AML-193 (cell line): ENCODE data around the gene SEC61B.

Experiments
- DNase-seq, 2 experiments: peaks; one replicate each; lab custom pipeline; 2025; lab: John Stamatoyannopoulos, UW

The SEC61B gene

DNA sequence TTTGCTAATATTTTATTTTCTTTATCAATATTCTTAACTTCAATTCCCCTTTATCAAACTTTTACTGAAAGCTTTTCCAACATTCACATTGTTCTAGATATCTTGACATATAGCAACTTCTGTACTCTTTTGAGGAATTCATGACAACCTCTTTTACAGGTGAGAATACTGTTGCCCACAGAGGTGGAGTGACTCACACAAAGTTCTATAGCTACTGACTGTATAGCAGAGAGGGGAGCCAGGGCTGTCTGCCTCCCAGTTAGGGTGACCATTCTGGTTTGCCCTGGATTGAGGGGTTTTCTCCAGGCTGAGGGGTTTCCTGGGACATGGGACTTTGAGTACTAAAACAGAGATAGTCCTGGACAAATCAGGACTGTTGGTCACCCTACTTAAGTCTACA is 16.2 kb downstream of the SEC61B start:
- DNase-seq: no peak

DNA sequence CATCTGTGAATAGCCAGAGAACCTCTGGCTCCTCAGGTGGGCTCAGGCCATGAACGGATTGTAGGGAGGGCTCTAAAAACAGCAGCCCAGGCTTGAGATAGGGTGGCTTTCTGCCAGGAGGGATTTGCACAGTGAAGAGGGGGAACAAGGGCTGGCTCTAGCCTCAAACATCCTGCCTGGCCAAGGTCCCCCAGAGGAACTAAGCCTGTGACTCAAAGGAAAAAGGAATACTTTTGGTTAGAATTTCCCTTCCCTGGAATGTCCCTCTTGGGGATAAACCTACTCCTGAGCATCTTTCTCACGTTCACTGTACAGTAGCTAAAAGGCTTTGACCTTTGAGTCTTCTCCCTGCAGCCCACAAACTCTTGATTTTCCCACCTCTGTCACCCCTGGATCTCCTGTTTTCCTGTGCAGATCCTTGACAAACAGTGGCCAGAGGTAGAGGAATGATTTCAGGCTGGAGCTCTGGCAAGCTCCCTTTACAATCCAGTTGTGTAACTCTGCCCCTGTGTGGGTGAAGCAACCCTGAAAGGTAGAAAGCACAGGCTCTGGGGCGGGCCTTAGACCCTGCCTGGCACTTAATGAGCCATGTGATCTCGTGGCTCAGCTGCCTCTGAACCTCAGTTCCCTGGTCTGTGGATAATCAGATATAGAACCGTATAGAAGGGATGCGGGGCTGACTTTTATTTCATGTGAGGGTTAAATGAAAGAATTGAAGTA is 17.4 kb downstream of the SEC61B start:
- no peak for DNase-seq

DNA sequence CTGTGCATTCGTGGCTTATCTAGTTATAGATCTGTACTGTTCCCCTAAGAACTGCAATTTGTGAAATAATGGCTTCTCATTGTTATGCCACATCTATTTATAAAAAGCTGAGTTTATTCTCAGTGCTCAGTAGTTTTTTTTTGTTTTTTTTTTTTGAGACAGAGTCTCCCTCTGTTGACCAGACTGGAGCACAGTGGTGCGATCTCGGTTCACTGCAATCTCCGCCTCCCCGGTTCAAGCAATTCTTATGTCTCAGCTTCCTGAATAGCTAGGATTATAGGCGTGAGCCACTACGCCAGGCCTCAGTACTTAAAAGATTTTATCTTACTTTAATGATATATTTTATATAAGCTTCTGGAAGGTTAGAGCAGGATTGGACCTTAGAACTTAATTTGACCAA is 19.0 kb downstream of the SEC61B start:
- DNase-seq: no peak

DNA sequence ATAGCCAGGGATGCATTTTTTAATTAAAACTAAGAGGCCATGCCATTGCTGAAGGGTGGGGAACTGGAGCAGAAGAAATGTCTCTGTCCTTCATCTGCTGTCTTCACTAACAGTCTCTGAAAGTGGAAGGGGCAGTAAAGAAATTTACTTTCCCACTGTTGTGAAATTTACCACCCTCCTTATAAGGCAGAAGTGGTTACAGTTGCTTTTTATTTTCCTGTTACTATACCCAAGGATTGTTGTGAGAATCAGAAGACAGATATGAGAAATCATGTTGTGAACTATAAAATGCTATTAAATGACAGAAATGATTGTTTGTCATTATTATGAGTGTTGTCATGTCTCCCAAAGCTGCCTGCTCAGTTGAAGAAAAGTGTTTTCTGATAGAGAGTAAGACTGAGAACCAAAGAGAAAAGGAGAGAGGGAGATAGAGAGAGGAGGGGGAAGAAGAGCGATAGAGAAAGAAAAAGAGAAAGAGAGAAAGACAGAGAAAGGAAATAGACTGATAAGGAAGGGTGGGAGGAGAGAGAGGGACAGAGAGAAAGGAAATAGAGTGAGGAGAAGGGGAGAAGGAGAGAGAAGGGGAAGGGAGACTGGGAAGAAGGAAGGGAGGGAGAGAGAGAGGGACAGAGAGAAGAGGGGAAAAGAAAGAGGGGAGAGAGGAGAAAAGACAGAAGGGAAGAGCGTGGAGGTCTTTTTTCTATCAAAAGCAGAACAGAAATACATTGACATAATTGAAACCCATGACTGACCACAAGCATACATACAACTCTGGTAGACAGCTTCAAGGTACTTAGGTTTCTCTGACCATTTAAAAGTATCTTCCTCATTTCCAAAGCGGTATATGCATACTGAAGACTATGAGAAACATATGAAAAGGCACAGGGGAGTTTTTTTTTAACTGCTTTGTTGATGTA is 22.5 kb downstream of the SEC61B start:
- peak; percentile 45 to 51 for DNase-seq

DNA sequence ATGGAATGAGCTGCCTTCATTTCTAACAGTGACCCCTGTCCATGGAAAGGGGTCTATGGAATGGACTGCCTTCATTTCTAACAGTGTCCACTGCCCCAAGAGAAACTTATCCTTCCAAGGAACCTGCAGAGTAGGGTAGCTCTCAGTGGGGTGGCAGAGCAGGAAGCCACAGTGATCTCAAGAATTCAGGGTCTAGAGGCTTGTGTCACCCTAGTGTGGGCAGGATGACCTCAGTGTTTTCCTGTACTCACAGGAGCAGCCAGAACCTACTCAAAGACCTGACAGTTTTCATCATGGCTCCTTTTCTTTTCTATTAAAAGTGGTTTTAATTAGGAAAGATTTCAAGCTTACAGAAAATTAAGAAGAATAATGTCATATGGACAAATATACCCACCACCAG is 27.5 kb downstream of the SEC61B start:
- no peak for DNase-seq

DNA sequence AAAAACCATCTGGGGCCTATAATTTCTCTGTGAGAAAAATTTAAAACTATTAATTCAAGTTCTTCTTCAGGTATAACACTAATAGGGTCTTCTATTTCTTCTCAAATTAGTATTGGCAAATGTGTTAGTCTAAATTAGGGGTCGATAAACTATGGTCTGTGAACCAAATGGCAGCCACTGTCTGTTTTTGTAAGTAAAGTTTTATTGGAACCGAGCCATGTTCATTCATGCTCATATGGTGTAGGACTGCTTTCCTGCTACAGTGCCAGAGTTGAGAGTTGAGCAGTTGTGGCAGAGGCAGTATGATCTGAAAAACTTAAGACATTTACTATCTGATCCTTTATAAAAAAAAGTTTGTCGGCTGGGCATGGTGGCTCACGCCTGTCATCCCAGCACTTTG is 29.1 kb downstream of the SEC61B start:
- DNase-seq: no peak

DNA sequence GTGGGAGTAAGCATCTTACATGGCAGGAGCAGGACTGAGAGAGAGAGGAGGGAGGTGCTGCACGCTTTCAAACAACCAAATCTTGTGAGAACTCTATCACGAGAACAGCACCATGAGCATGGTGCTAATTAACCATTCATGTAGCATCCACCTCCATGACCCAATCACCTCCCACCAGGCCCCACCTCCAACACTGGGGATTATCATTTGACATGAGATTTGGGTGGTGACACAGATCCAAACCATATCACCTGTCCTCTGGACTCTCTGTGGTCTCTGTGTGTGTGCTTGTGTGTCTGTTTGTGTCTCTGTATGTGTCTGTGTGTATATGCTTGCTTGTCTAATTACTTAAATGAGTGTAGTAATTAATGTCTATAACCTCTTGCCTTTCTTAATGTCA is 31.1 kb downstream of the SEC61B start:
- no peak for DNase-seq

DNA sequence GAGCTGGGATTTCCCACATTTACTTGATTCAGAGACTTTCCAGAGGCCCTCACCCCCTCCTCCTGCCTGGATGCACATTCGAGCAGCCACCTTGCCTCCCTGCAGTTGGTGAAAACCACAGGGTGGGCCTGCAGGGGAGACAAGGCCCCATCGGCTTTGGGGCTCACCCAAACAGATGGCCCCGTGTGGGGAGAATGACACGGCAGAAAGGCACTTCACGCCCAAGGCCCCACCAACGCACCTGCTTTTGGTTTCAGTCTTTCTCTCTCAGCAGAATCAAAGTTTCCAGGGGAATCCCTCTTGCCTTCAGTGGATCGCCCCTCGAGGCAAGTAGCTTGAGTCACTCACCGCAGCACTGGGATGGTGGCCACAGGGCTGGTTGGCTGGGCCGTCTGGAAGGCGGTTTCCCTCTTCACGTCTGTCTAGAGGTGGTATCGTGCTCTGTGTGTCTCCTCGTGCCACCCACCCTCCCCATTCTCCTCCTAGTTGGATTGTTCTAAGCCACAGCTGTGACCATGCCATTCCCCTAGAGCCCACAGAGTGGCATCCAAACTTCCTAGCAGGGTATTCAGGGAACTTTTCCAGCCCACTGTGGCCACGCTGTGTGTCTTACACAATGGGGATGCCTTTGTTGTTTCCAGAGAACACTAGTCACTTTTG is 31.8 kb downstream of the SEC61B start:
- no peak for DNase-seq

DNA sequence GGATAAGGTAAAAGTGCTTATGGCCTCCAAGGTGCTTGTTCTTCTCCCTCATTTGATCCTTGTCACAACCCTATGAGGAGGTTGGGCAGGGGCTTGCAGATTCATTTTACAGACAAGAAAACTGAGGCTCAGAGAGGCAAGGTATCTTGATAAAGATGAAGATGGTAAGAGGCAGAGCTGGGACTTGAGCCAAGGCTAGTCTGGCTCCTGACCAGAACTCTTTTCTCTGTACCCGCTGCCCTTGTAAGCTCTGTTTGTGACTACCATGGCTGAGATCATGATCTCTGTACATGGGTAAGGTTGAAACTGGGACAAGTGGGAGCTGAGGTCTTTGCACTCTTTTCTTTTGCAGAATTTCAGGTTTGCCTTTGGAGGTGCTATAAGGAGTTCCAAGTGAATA is 33.6 kb downstream of the SEC61B start:
- no peak for DNase-seq

DNA sequence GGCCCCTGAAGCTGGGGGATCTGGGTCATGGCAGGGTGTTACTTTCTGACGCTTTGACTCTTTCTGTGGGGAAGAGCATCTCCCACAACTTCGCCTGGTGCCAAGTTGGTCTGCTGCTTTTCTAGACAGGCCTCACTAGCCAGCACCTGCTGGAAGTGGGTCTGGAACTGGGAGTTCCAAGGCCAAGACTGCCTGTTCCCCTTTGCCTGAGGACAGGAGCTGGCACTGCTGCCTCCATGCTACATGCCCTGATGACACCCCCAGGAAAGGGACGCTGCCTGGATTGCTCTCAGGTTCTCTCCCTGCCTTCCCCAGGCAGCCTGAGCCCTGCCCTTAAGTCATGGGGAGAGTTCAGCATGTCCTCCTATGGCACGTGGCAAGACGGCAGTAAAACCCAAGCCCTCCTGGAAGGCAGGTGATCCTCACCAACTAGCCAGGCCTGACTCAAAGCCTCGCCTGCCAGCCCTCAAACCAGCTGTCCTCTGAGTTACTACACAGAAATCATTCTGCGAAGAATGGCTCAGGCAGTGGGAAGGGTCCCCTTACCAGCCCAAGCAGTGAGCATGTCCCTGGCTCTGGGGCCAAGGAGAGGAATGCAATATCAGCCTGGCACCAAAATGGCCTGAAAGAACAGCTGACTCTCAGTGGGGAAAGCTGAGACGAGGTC is 35.8 kb downstream of the SEC61B start:
- no peak for DNase-seq

DNA sequence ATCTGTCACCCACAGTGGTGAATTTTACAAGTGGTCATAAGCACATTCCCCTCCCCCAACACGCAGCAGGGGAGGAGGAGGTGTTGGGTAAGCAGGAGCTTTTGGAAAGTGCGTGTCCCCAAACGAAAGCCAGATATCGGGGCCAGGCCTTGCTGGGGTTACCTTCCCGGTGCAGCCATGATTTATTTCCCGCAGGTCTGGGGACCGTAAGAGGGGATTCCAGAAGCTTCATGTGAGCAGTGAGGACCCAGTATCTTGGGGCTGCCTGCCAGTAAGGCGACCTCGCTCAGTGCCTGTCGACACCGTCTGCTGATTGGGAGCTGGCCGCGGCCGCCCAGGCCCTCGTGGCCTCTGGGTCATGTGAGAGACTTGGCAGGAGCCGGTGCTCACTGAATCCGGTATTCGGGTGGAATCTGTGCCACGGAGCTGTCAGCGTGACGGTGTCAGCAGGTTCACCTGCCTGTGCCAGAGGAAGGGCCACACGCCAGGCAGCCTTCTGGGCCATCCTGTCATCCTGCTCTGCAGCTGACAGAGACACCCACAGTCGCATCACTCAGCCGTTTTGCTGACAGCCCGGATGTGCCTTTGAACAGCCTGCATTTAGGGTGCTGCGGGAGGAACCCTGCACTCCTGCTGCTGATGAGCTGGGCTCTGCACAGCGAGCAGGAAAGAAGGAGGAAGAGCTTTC is 37.3 kb downstream of the SEC61B start:
- DNase-seq: no peak

DNA sequence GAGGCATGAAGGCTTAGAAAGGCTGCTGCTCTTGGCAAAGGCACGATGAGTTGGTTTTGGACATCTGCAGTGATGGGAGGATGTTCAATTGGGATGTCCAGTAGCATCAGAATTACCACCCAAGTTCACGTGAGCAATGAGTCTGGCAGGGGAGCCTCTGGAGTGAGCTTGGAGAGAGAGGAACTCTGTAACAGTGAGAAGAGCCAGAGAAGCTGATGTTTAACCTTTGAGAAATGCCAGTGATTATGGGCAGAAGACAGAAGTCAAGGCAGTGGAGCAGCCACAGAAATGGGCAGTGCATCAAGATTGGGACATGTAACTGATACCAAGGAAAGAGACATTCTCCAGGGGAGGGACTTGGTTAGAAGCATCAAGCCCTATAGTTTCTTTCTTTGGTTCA is 39.8 kb downstream of the SEC61B start:
- DNase-seq: no peak

DNA sequence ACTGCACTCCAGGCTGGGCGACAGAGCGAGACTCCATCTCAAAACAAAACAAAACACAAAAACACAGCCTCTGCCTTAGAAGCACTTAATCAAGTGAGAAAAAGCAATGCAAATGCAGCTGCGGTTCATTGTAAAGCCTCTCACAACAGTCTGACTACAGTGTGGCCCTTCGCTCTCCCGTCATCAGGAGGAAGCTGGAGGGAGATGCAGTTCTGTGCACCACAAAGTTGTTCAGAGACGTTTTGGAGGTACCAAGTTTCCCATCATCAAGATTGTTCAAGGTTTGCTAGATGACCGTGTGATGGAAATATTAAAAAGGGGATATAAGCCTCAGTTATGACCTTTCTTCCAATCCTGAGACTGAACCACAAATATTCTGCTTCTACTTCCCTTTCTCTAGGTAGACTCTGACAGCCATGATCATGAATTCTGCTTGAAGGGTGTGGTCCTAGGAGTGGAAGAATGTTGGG is 40.9 kb downstream of the SEC61B start:
- DNase-seq: no peak

DNA sequence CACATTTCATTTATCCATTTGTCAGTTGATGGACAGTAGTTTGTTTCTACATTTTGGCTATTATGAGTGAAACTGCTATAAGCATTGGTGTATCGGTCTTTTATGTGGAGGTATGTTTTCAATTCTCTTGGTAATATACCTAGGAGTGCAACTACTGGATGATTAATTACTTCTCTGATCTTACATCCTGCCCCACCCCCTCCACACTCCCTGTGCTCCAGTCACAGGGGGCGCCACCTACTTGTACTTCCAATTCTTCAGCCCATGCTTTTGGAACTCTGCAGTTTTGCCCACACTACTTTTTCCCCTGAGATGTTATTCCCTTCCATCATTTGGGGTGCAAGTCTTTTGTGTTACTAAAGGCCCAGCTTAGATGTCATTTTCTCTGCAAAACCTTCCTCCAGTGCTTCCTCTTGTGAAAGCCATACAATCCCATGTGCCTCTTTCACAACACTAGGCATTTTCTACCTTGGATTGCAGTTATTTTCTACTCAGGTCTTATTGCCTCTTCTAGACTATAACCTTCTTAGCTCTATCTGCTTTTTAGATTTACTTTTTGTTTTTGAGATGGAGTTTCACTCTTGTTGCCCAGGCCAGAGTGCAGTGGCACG is 42.1 kb downstream of the SEC61B start:
- peak; percentile 47 to 52 for DNase-seq

DNA sequence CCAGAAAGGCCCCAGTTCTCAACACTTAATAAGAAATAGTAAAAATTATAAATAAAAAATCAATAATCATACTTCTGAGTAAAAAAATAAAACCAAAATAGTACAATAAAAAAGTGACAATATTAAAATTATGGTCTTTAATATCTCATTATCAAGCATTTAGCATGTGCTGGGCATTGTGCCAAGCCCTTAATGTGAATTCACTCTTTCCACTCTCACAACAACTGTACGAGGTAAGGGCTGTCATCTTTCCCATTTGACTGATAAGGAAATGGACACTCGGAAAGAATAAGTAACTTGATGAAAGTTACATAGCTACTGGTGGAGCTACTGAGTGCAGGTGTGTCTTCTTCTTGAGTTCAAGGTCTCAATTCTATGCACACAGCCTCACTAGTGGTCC is 43.6 kb downstream of the SEC61B start:
- no peak for DNase-seq

DNA sequence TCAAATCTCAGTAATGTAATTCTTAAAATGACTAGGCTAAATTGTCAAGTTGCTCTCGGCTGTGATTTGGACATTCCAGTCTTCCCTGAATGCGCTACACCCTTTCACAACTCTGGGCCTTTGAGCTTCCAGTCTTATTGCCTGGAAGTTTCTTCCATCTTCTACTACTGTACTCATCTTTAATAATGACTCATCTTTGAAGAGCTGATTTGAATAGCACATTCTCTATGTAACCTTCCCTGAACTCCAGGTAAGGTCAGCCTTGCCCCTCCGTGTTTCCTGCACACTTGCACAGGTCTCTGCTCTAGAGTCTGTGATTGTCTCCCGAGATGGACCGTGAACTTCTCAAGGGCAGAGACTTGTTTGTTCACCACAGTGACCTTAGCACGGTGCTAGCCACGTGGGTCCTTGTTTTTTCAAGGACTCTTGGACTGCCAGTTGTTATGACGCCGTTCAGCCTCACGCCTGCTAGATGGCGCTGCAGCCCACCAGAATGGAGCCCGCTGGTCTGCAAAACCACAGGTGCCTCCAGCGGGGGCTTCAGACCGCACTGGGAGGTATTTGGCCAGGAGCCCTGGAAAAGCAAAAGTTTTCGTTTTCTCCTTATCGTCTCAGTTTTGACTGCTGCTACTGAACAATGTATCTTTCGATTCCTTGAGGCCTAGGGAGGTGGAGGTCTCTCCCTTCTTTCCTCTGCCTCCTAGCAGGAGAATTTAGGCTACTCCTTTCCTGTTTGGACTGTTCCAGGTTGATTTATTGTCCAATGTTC is 44.4 kb downstream of the SEC61B start:
- DNase-seq: peak; percentile 32 to 58

DNA sequence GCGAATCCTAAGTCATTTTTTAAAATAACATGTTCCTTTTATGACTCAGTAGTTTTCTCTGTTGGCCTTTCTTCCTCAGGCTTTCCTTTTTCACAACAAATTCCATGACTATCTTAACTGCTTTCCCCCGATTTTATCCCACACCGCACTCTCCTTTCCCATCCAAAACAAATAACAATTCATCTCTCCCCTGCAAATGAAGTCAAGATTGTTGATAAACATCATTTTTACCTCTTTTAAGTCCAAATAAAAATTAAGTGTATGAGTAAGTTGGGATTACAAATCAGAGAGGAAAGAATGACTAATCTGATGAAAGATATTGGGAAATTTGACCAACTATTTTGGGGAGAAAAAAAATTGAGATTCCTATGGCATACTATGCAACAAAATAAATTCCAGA is 47.3 kb downstream of the SEC61B start:
- DNase-seq: no peak

DNA sequence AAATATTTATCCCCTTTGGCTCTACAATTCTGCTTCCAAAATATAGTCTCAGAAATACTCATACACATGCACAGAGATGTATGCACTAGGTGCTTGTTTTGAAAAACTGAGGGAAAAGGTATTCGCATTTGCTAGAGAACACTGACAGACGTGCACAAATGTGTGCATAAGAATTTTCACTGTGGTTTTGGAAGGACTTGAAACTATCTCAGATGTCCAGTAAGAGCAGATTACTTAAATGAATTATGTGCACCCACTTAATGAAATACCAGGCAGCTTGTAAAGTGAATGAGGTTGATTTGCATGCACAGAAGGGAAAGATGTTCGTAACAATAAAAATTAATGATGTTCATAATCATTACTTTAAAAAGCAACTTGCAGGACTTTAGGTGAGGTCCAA is 48.4 kb downstream of the SEC61B start:
- no peak for DNase-seq

DNA sequence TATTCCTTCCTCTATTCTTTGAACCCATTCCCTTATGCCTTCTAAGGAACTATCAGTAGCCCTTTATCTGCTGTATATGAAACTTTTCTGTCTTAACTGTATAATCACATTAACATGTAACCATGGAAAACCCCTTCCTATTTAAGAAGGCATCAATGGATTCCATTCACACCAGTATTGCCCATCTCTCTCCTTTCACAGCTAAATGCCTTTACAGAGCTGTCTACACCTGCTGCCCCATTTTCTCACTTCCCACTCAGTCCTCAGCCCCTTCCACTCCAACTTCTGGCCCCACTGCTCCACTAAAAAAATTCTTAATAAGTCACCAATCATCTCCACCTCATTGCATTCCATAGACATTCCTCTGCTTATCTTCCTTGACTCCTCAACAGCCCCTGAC is 50.8 kb downstream of the SEC61B start:
- no peak for DNase-seq

DNA sequence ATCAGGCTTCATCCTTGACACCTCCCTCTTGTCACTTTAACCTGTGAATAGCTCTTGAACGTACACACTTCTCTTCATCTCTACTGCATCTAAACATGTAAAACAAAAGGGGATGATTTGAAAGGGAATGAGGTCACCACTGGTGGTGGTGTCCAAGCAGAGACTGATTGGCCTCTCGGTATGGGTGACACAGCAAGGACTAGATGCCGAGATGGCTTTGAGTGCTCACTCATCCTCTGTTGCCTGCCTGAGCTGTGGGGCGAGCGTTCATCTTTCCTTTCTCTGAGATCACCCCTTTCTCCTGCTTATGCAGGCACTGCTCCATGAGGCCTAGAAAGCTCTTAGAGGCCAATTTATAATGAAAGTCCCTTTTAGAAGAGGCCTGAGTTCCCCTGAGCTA is 51.9 kb downstream of the SEC61B start:
- no peak for DNase-seq
